ENCODE data around the gene VCAM1. TPM values are rescaled to one million over a fixed set of nuclear protein-coding genes. Genes with fewer than 3 reads are reported as not detected.
A peak's percentile ranks its signal among the peaks of the same experiment; 100 is the strongest.

VCAM1 gene
- total and polyA plus RNA-seq, 2 of the 4 experiments (the other 2 are of a cell fraction) = 10.1 to 21.1 TPM

GRCh38 chr1:100699744-100700143, 19.8 kb upstream of the VCAM1 start:
- Histone ChIP-seq H2BK15ac (ENCODE audit: low read depth, low read length) (peak overlapping the region; percentile 93), H2BK120ac (ENCODE audit: low read depth, low read length) (peak overlapping the region; percentile 95), H2BK5ac (ENCODE audit: low read depth, low read length, poor library complexity, severe bottlenecking) (peak overlapping the region; percentile 89), H3K27ac (ENCODE audit: insufficient read depth, low read length) (peak overlapping the region; percentile 92), H4K91ac (ENCODE audit: insufficient read depth, low read depth, low read length) (peak overlapping the region; percentile 73), H3K79me1 (ENCODE audit: low read depth in 1 of 2, low read length in 2 of 2) (no peaks in the 10 kb centered on the region), H4K5ac (ENCODE audit: low read depth, low read length) (peak overlapping the region; percentile 72), H4K20me1 (ENCODE audit: insufficient read depth, low read length) (peaks cover 3% of the 10 kb centered on the region; the same call in 1 of the 2 replicates), H2AK5ac (ENCODE audit: low read depth, low read length) (peak overlapping the region; percentile 37; the same call in 1 of the 2 replicates), H3K18ac (ENCODE audit: low read depth, low read length) (peak overlapping the region; percentile 95), H3K27me3 (ENCODE audit: control insufficient read depth, insufficient read depth, low read length) (no peaks in the 10 kb centered on the region), H3K36me3 (ENCODE audit: control insufficient read depth, insufficient read depth, low read length) (no peaks in the 10 kb centered on the region), H3K9ac (ENCODE audit: low read depth, low read length) (no peak overlapping the region; the same call in 1 of the 2 replicates), H3K4me1 (ENCODE audit: control insufficient read depth, insufficient read depth, low read length) (peaks cover 16% of the 10 kb centered on the region), H2AK9ac (replicated peaks; ENCODE audit: low read depth, low read length, poor library complexity) (no peak overlapping the region), H3K9me3 (ENCODE audit: control insufficient read depth, insufficient read depth, low read length) (peaks cover 2% of the 10 kb centered on the region; the same call in 1 of the 2 replicates), H3K14ac (replicated peaks; ENCODE audit: low read depth, low read length) (peak overlapping the region; percentile 78), H3K4ac (ENCODE audit: low read depth, low read length) (peak overlapping the region; percentile 78), H4K8ac (ENCODE audit: low read depth in 2 of 2, low read length in 2 of 2) (peak overlapping the region; percentile 70 to 89), H3K23ac (ENCODE audit: low read depth, low read length) (peak overlapping the region; percentile 89; the same call in 1 of the 2 replicates), H2AFZ (replicated peaks; ENCODE audit: low read length, poor library complexity) (peak overlapping the region; percentile 69), H2BK20ac (ENCODE audit: low read depth, low read length) (peak overlapping the region; percentile 95), H3K56ac (ENCODE audit: extremely low read depth, insufficient read depth, low read length) (peak overlapping the region; percentile 29; the same call in 1 of the 2 replicates), H3K9me1 (ENCODE audit: insufficient read depth, low read length) (peaks cover 10% of the 10 kb centered on the region), H3K4me2 (ENCODE audit: low read depth, low read length) (peak overlapping the region; percentile 75), H3K4me3 (ENCODE audit: insufficient read depth, low read depth, low read length) (no peak overlapping the region)
- no TSS peak for BruUV-seq (replicated peaks)
- POLR2A ChIA-PET (ENCODE audit: unreplicated experiment) = no interaction called here
- no CpG with 5 or more reads among the region's 1 CpG for WGBS, 2 experiments (ENCODE audit: extremely low coverage in 2 of 2, insufficient read length in 1 of 2)
- ATAC-seq (ENCODE audit: low read depth) = peak; percentile 86
- TF ChIP-seq BHLHE40 (IDR thresholded peaks at IDR 0.05; ENCODE audit: low read depth, low read length) (no peak), NFE2L2 (IDR thresholded peaks at IDR 0.05; ENCODE audit: low read depth, low read length) (no peak), MXI1 (IDR thresholded peaks at IDR 0.05; ENCODE audit: borderline replicate concordance, low read depth, low read length) (no peak), CTCF (conservative IDR thresholded peaks at IDR 0.05; ENCODE audit: low read depth, low read length) (no peak), FOS (IDR thresholded peaks at IDR 0.05; ENCODE audit: low read depth, low read length) (peak; percentile 69), RFX5 (IDR thresholded peaks at IDR 0.05; ENCODE audit: low read depth, low read length) (no peak), CHD1 (IDR thresholded peaks at IDR 0.05; ENCODE audit: low read depth, low read length) (no peak), CEBPB (IDR thresholded peaks at IDR 0.05; ENCODE audit: low read depth, low read length) (peak; percentile 77), ELK1 (IDR thresholded peaks at IDR 0.05; ENCODE audit: borderline replicate concordance, low read depth, low read length) (no peak)
- CTCF ChIA-PET = no interaction called here
- peak; percentile 88 for DNase-seq
- intact Hi-C loops (cut with micrococcal nuclease) (no loop called here), in situ Hi-C loops (cut with MboI; ENCODE audit: low sequenced_read_pairs) (no loop called here), dilution Hi-C loops (cut with HindIII; ENCODE audit: low sequenced_read_pairs, unreplicated experiment) (no loop called here)

Data from IMR-90 (cell line).